ENCODE measurements around the gene CD177.
"Not testable (repeated sequence)": the region's sequence is repeated elsewhere in the genome, so short reads cannot be mapped to it uniquely, and the experiment has no call there.

The CD177 gene

GRCh38 chr19:43353606-43354304 is at the start of gene CD177:
Gene CD177, plus strand, starts transcription at chr19:43353686. Its CDS starts 29 bp downstream, at chr19:43353715.
- no peak for DNase-seq

GRCh38 chr19:43305642-43306041 is 47.8 kb upstream of the CD177 start:
- DNase-seq, result no peak

- no peak for DNase-seq
These were observed 47.4 kb upstream of the CD177 start for GRCh38 chr19:43306097-43306496.

- no peak for DNase-seq
These were observed 45.2 kb upstream of the CD177 start for GRCh38 chr19:43308244-43308815.

GRCh38 chr19:43309466-43309865 is 44.0 kb upstream of the CD177 start:
- DNase-seq, result no peak

GRCh38 chr19:43310221-43310620 is 43.3 kb upstream of the CD177 start:
- DNase-seq, result no peak

GRCh38 chr19:43311256-43311655 is 42.2 kb upstream of the CD177 start:
- DNase-seq, result no peak

GRCh38 chr19:43311706-43312105 is 41.8 kb upstream of the CD177 start:
- no peak for DNase-seq

- no peak for DNase-seq
These were observed 39.6 kb upstream of the CD177 start for GRCh38 chr19:43313711-43314495.

GRCh38 chr19:43315851-43316250 is 37.6 kb upstream of the CD177 start:
- no peak for DNase-seq

- DNase-seq, result no peak
These were observed 36.7 kb upstream of the CD177 start for GRCh38 chr19:43316591-43317319.

- no peak for DNase-seq
These were observed 35.3 kb upstream of the CD177 start for GRCh38 chr19:43318203-43318602.

- DNase-seq, result no peak
These were observed 34.6 kb upstream of the CD177 start for GRCh38 chr19:43318796-43319314.

- DNase-seq, result no peak
These were observed 32.9 kb upstream of the CD177 start for GRCh38 chr19:43320546-43320945.

GRCh38 chr19:43326761-43327160 is 26.7 kb upstream of the CD177 start:
- DNase-seq, result not testable (repeated sequence)

- not testable (repeated sequence) for DNase-seq
These were observed 24.9 kb upstream of the CD177 start for GRCh38 chr19:43328561-43328960.

- not testable (repeated sequence) for DNase-seq
These were observed 24.4 kb upstream of the CD177 start for GRCh38 chr19:43329049-43329448.

GRCh38 chr19:43329989-43330388 is 23.5 kb upstream of the CD177 start:
- no peak for DNase-seq

GRCh38 chr19:43330726-43331434 is 22.6 kb upstream of the CD177 start:
- DNase-seq, result no peak

GRCh38 chr19:43331435-43332010 is 22.0 kb upstream of the CD177 start:
- DNase-seq, result no peak

- DNase-seq, result no peak
These were observed 21.2 kb upstream of the CD177 start for GRCh38 chr19:43332058-43332922.

Data from DMS79 treated with DMSO at 0.1 percent for 48 hours (cell line).